GM18520 (cell line): ENCODE measurements around the gene BDH1.
"Not testable (repeated sequence)": the region's sequence is repeated elsewhere in the genome, so short reads cannot be mapped to it uniquely, and the experiment has no call there.

ENCODE experiments used
- ATAC-seq: cut with Tn5 transposase; IDR thresholded peaks from one replicate; pipeline ENCODE4 v1.9.1; 2021; ENCODE audit not compliant: unreplicated experiment

The BDH1 gene

GRCh38 chr3:197521277-197522182, 34.2 kb downstream of the BDH1 start:
- ATAC-seq, result no peak

- no peak for ATAC-seq
Observed at GRCh38 chr3:197520311-197521276, 35.2 kb downstream of the BDH1 start.

GRCh38 chr3:197519801-197520211, 36.0 kb downstream of the BDH1 start:
- no peak for ATAC-seq

- no peak for ATAC-seq
Observed at GRCh38 chr3:197518881-197519421, 36.8 kb downstream of the BDH1 start.

GRCh38 chr3:197517922-197518683, 37.7 kb downstream of the BDH1 start:
- ATAC-seq, result not testable (repeated sequence)

GRCh38 chr3:197516890-197517606, 38.7 kb downstream of the BDH1 start:
- ATAC-seq, result not testable (repeated sequence)

GRCh38 chr3:197516517-197516889, 39.3 kb downstream of the BDH1 start:
- ATAC-seq, result no peak

GRCh38 chr3:197514786-197515355, 40.9 kb downstream of the BDH1 start:
- no peak for ATAC-seq

- ATAC-seq, result no peak
Observed at GRCh38 chr3:197513953-197514785, 41.6 kb downstream of the BDH1 start.

- no peak for ATAC-seq
Observed at GRCh38 chr3:197512691-197513571, 42.8 kb downstream of the BDH1 start.

GRCh38 chr3:197511853-197512635, 43.7 kb downstream of the BDH1 start:
- no peak for ATAC-seq

GRCh38 chr3:197511130-197511529, 44.6 kb downstream of the BDH1 start:
- ATAC-seq, result no peak

- ATAC-seq, result no peak
Observed at GRCh38 chr3:197510642-197511018, 45.1 kb downstream of the BDH1 start.

GRCh38 chr3:197508924-197509775, 46.6 kb downstream of the BDH1 start:
- no peak for ATAC-seq

- ATAC-seq, result no peak
Observed at GRCh38 chr3:197508461-197508860, 47.3 kb downstream of the BDH1 start.

GRCh38 chr3:197508051-197508451, 47.7 kb downstream of the BDH1 start:
- ATAC-seq, result no peak
